PFSK-1 (cell line): ENCODE measurements around the gene EIF5AL1.

Experiments
- FOXP2 ChIP-seq: optimal IDR thresholded peaks from 2 replicates; pipeline ENCODE3; 2011; ENCODE audit warnings: borderline replicate concordance, control low read depth, inconsistent platforms; ENCODE audit not compliant: insufficient read depth; ENCODE audit errors: extremely low read length, extremely low read depth
- POLR2AphosphoS5 ChIP-seq: IDR thresholded peaks from 2 replicates; pipeline ENCODE4 v1.6.1; 2012; ENCODE audit warnings: low read depth, mild to moderate bottlenecking, control low read depth, low read length, moderate library complexity
- REST ChIP-seq, 2 experiments: IDR thresholded peaks; 2 replicates each; pipeline versions ENCODE4 v1.6.1 to v1.8.0; 2011 to 2012; ENCODE audit warnings: low read depth in 2 of 2, low read length in 2 of 2, control low read depth in 1 of 2, inconsistent platforms in 1 of 2, mild to moderate bottlenecking in 1 of 2, moderate library complexity in 1 of 2; ENCODE audit not compliant: insufficient read depth in 1 of 2
- SIN3A ChIP-seq: IDR thresholded peaks from 2 replicates; pipeline ENCODE4 v1.6.1; 2012; ENCODE audit warnings: mild to moderate bottlenecking, low read length, moderate library complexity, borderline replicate concordance; ENCODE audit not compliant: insufficient read depth
- TAF1 ChIP-seq: IDR thresholded peaks from 2 replicates; pipeline ENCODE4 v1.6.1; 2012; ENCODE audit warnings: low read length, control low read depth, borderline replicate concordance; ENCODE audit not compliant: insufficient read depth

The EIF5AL1 gene

GRCh38 chr10:79542626-79543025 is 30.3 kb downstream of the EIF5AL1 start:
- TF ChIP-seq REST (IDR thresholded peaks at IDR 0.05; ENCODE audit: insufficient read depth in 1 of 2, low read depth in 2 of 2, low read length in 2 of 2) (no peak), TAF1 (no peak), SIN3A (no peak), POLR2AphosphoS5 (no peak), FOXP2 (no peak)

- TF ChIP-seq REST (IDR thresholded peaks at IDR 0.05; ENCODE audit: insufficient read depth in 1 of 2, low read depth in 2 of 2, low read length in 2 of 2) (no peak), POLR2AphosphoS5 (no peak), FOXP2 (no peak), SIN3A (no peak), TAF1 (no peak)
These were observed 35.6 kb downstream of the EIF5AL1 start for GRCh38 chr10:79547973-79548372.

GRCh38 chr10:79552143-79552542 is 39.8 kb downstream of the EIF5AL1 start:
- TF ChIP-seq POLR2AphosphoS5 = no peak

- no peak for TF ChIP-seq REST (IDR thresholded peaks at IDR 0.05; ENCODE audit: insufficient read depth in 1 of 2, low read depth in 2 of 2, low read length in 2 of 2)
- no peak for TF ChIP-seq FOXP2
- no peak for TF ChIP-seq TAF1
These were observed 43.3 kb downstream of the EIF5AL1 start for GRCh38 chr10:79555354-79556309.

- TF ChIP-seq POLR2AphosphoS5 = no peak
- no peak for TF ChIP-seq FOXP2
These were observed 47.4 kb downstream of the EIF5AL1 start for GRCh38 chr10:79559726-79560125.

GRCh38 chr10:79560160-79560709 is 47.9 kb downstream of the EIF5AL1 start, which contains the start of gene SFTPA2:
TSS of gene SFTPA2 (minus strand) at chr10:79560407. CDS start at chr10:79559483, 924 bp downstream.
- TF ChIP-seq SIN3A (no peak), TAF1 (no peak), REST (IDR thresholded peaks at IDR 0.05; ENCODE audit: insufficient read depth in 1 of 2, low read depth in 2 of 2, low read length in 2 of 2) (no peak), POLR2AphosphoS5 (no peak), FOXP2 (no peak)
